A204.1 (cell line): ENCODE results near the gene CPN2.

Experiments used
- FAIRE-seq: peaks from 2 replicates; lab custom pipeline; 2012; peaks lifted over from hg19 to GRCh38; lab: Jason Lieb, UNC

Gene CPN2, protein sequence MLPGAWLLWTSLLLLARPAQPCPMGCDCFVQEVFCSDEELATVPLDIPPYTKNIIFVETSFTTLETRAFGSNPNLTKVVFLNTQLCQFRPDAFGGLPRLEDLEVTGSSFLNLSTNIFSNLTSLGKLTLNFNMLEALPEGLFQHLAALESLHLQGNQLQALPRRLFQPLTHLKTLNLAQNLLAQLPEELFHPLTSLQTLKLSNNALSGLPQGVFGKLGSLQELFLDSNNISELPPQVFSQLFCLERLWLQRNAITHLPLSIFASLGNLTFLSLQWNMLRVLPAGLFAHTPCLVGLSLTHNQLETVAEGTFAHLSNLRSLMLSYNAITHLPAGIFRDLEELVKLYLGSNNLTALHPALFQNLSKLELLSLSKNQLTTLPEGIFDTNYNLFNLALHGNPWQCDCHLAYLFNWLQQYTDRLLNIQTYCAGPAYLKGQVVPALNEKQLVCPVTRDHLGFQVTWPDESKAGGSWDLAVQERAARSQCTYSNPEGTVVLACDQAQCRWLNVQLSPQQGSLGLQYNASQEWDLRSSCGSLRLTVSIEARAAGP

GRCh38 chr3:194351080-194351672, at the start of gene CPN2:
Gene CPN2 (minus strand): TSS chr3:194351328. CDS start chr3:194342702, 8,626 bp downstream.
- FAIRE-seq, result no peak

DNA sequence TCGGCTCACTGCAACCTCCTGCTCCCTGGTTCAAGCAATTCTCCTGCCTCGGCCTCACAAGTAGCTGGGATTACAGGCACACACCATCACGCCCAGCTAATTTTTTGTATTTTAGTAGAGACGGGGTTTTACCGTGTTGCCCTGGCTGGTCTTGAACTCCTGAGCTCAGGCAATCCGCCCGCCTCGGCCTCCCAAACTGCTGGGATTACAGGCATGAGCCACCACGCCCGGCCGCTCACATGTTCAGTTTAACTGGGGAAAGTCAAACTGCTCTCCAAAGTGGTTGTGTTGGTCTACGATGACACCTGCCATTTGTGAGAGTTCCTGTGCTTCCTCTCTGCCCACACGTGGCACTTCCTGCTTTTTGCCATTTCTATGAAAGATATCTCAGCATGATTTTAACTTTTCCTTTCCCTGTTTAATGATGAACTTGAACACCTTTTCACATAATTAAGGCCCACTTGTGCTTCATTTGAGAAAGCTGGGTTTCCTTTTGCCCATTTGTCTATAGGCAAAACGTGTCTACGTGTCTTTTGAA, 48.8 kb upstream of the CPN2 start:
- no peak for FAIRE-seq

- FAIRE-seq, result no peak
These were observed 48.0 kb upstream of the CPN2 start, which contains the start of gene GP5 for GRCh38 chr3:194399166-194399565. Gene GP5 (minus strand): TSS chr3:194399266. CDS start chr3:194398282, 984 bp downstream.

- FAIRE-seq, result no peak
These were observed 46.7 kb upstream of the CPN2 start for GRCh38 chr3:194397757-194398312.

DNA sequence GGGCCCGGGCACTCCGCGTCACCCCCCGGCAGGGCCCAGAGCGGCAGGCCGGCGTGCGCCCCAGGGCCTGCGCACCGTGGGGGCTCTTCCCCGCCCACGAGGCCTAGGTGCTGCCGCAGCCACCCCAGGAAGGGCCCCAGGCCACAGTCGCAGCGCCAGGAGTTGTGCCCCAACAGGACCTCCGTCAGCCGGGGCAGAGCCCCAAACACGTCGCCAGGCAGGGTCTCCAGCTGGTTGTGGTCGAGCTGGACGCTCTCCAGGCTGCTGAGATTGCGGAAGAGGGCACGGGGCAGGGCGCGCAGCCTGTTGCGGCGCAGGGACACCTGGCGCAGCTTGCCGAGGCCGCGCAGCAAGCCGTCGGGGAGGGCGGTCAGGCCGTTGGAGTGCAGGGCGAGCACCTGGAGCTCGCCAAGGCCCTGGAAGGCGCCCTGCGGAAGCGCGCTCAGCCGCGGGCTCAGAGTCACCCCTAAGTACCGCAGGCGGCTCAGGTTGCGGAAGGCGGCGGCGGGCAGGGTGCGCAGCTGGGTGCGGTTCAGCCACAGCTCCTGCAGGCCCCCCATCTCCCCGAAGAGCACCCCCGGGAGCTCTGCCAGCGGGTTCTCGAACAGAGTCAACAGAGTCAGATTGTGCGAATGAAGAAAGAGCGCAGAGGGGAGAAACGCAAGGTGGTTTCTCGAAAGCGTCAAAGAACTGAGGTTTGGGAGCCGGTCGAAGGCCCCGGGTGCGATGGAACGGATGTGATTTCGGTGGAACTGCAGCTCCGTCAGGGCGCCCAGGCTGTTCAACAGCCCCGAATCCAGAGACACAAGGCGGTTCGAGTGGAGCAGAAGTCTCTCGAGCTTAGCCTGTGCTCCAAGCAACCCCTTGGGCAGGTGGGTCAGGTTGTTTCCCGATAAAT, 46.0 kb upstream of the CPN2 start:
- FAIRE-seq, result no peak

DNA sequence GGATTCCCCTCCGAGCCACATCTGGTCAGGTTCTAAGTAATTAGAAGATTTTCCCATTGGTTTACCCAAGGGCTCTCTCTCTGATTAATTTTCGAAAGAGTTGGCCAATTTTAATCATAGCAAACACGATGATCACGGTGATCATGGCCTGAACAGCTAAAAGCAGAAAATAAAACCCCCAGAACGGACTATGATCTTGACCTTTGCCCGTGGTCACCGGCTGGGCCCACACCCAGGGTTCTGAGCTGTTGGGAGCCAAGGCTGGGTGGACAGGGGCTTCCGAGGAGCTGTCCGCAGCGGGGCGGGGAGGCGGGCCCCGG, 45.4 kb upstream of the CPN2 start:
- FAIRE-seq, result no peak

- FAIRE-seq, result no peak
These were observed 44.8 kb upstream of the CPN2 start for GRCh38 chr3:194395778-194396538.

DNA sequence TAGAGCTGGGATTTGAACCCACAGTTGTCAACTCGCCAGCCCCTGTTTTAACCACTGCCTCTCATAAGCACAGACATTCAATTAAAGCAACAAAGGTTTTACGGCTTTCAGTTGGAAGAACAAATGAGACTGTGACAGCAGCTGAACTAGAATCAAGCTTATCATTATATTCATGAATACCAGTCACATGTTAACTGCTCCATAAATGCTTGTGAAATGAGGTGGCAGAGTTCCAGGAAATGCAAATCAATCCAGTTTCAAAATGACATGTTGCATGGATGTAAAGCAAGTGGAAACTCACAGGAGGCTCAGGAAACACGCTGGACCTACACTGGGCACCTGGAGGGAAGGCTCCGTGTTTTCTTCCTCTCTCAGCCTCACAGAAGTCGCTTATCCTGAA, 44.1 kb upstream of the CPN2 start:
- no peak for FAIRE-seq

DNA sequence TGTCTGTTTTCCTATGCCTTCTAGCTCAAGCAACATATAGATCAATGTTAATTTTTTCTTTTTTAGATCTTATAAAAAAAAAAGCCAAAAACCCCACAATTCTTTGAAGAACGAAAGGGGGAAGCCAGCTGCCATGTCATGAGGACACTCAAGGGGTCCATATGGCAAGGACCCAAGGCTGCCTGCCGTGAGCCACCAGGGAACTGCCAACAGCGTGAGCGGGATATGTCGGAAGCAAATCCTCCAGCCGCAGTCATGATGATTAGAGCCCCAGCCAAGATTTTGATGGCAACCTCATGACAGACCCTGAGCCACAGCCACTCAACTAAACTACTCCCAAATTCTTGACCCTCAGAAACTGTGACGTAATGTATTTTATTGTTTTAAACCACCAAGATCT, 41.4 kb upstream of the CPN2 start:
- no peak for FAIRE-seq

DNA sequence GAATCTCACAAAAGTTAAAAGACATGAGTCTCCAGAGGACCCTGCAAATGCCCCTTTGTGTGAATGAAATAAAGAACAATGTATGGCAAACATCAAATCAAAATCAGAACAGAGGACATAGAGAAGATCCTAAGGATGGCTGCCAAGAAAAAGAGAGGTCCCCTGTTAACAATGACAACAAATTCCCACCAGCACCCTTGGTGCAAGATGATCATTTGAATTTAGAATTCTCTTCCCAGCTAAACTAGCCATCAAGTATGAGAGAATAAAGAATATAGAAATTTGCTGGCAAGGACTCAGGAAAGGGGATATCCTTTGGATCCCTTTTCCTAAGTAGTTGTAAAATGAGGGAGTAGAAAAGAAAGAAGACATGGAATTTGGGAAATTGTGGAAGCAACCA, 39.7 kb upstream of the CPN2 start:
- no peak for FAIRE-seq

- no peak for FAIRE-seq
These were observed 38.1 kb upstream of the CPN2 start for GRCh38 chr3:194389269-194389668.

DNA sequence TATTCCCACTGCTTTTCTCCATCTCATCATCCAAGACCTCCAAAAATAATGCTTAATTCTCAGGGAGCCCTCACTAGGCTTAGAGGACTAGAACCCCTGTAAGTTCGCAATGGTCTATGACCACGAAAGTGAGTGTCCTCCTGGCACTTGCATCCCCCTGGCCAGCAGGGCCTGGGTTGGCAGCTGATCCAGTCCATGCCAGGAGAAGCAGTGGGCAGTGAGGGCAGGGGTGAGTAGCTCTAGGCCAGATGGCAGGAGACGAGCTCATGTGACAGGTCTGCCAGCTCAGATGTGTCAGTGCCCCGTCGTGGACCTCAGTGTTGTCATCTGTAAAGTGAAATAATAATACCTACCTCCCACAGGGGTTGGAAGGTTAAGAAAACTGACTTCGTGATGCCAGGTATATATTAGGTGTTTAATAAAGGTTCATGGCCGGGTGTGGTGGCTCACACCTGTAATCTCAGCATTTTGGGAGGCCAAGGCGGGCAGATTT, 36.8 kb upstream of the CPN2 start:
- FAIRE-seq, result no peak

GRCh38 chr3:194387276-194387675, 36.1 kb upstream of the CPN2 start:
- FAIRE-seq, result no peak

DNA sequence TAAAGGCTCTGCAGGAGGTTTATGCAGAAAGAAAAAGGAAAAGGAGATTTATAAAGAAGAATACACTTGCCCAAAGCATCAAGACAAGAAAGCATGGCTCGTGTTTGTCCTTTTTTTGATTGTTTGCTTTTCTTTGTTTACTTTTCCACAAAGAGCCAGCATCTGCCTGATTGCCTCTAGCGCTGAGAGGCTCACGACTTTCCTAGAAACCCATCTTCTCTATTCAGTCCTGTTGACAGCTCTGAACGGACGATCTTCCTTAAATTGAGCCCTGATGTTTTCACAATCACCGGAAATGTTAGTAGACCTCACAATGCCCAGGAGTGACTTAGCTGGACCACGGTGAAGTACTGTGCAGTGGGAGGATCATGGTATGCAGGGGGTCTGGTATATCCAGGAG, 35.5 kb upstream of the CPN2 start:
- no peak for FAIRE-seq

- no peak for FAIRE-seq
These were observed 34.9 kb upstream of the CPN2 start for GRCh38 chr3:194386066-194386465.

DNA sequence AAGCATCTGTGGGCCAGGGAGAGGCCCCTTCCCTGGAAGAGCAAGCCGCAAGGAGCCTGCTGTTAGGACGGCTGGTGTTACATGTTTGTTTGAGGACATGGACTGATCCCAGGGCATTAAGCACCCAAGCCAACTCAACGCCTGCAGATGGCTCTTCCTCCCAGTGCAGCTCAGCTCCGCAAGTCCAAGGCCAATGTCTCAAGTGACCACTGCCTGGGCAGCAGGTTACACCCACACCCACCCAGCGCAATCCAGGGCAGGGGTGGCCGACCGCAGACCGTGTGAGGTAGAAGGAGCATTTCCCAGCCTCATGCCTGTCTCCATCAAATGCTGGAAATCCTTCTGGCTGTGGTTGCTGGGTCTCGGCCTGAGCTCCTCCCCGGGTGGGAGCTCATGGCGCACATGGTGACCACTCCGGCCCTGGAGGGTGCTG, 33.5 kb upstream of the CPN2 start:
- FAIRE-seq, result no peak

DNA sequence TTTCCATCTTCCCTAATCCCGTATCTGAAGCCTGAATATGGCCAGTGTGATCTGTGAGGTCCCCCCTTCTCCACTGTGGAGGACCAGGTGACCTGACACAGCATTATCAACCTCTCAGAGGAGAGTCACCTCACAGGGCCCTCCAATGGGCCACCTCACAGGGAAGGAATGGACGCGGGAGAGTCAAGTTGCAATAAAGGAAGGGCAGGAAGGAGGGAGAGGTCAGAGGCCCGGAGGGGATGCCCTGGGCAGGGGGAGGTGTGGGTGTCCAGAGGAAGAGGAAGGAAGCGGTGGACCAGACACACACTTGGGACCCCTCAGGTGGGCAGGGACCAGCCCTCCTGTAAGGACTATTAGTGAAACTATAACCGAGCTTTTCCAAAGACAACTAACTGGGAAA, 33.0 kb upstream of the CPN2 start:
- FAIRE-seq, result no peak

DNA sequence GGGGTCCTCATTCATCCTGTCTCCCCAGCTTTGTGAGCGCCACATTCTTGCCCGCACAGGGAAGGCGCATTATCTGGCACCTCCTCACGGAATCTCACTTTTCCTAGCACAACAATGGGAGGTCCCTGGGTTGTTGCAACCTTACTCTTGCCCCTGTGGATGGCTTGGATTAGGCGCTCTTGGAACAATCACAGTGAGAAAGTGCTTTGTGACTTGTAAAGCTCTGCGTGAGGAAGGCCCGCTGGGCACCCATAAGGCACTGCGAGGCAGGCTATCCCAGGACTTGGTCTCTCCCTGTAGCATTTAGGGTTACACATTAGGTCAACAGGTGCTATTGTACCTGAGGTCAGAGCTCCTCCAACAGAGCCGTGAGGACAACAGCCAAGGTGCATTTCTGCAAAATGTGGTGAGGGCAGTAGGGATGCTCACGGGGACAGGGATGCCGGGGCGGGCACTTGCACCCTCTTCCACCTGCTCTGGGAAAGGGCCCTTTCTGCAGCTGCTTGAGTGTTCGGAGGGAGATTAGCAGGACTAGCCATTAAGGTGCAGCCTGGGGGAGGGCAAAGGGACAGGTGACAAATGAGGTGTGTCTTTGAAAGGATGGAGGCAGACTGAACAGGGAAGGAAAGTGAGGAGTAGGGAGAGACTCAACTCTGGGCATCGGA, 32.3 kb upstream of the CPN2 start:
- FAIRE-seq, result no peak

DNA sequence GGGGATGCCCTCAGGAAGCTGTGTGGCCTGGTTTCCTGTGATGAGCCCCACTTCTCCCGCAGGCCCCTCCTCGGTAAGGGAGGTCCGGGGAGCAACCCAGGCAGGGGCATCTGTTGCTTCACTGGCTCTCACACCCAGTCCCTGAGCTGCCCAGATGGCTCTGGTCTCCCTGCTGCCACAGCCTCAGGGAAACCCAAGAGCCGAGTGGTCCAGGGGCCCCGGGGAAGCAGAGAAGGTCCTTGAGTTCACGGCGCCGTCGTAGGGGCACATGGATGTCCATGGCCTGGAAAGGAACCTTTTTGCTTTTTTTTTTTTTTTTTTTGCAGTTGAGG, 31.7 kb upstream of the CPN2 start:
- no peak for FAIRE-seq

- FAIRE-seq, result no peak
These were observed 31.2 kb upstream of the CPN2 start for GRCh38 chr3:194382196-194382891.
